Measurements from ENCODE around the gene RGPD6.
"Not testable (repeated sequence)": the region's sequence is repeated elsewhere in the genome, so short reads cannot be mapped to it uniquely, and the experiment has no call there.

The RGPD6 gene

GRCh38 chr2:110481200-110481599 is 95.8 kb downstream of the RGPD6 start:
- not testable (repeated sequence) for DNase-seq (ENCODE audit: low read depth)

DNA sequence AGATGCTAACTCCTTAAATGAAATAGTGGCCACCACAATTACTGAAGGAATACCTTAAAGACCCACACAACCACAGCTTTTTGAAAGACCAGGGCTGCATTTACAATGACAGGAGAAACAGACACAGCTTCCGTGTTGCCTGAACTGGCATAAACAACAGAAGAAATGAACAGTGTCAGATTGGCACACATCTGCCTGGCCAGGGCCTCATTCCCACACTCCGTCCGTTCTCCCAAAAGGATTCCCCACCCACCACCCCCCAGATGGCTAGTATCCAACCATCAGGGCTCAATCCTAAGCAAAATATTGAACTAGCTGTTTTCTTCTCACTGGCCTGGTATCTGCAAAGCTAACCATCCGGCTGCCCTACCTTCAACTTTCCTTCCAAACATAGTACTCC is 96.9 kb downstream of the RGPD6 start:
- not testable (repeated sequence) for DNase-seq (ENCODE audit: low read depth)

- not testable (repeated sequence) for DNase-seq (ENCODE audit: low read depth)
Observed at GRCh38 chr2:110477370-110477769, 99.7 kb downstream of the RGPD6 start.

DNA sequence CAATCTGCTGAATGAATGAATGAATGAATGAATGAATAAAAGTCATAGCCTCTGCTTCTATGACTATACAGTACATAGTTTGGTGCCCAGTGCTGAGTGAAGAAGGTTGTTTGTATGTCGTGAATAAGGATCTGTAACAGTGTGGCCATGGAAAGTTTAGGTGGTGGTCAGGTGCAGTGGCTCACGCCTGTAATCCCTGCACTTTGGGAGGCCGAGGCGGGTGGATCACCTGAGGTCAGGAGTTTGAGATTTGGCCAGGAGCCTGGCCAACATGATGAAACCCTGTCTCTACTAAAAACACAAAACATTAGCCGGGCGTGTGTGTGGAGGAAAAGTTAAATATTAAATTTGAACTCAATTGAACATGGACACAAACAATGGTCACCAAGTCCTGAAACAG is 100.1 kb downstream of the RGPD6 start:
- DNase-seq (ENCODE audit: low read depth) = not testable (repeated sequence)

- DNase-seq (ENCODE audit: low read depth) = not testable (repeated sequence)
Observed at GRCh38 chr2:110475627-110476359, 101.2 kb downstream of the RGPD6 start.

DNA sequence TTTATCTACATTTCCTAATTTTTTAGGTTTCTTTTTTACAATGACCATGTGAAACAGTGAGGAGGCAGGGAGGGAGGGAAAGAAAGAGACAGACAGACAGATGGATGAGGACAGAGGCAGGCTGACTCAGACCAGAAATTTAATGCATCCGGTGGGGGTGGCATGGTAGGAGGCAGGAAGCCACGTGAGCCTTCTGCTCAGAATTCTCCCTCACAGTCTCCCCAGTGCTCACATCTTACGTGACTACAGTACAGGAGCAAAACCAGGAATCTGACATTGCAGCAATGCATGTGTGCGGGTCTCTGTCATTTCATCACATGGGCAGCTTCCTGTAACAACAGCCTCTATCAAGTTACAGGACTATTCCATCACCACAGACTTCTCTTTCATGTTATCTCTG is 102.1 kb downstream of the RGPD6 start:
- DNase-seq (ENCODE audit: low read depth) = not testable (repeated sequence)

GRCh38 chr2:110473059-110473358 is 104.0 kb downstream of the RGPD6 start:
- not testable (repeated sequence) for DNase-seq (ENCODE audit: low read depth)

GRCh38 chr2:110472171-110473058 is 104.6 kb downstream of the RGPD6 start, which contains the start of gene LIMS4:
Gene LIMS4, minus strand, starts transcription at chr2:110472816. Its CDS starts 38 bp downstream, at chr2:110472778.
- not testable (repeated sequence) for DNase-seq (ENCODE audit: low read depth)

- DNase-seq (ENCODE audit: low read depth) = not testable (repeated sequence)
Observed at GRCh38 chr2:110468921-110469320, 108.1 kb downstream of the RGPD6 start.

DNA sequence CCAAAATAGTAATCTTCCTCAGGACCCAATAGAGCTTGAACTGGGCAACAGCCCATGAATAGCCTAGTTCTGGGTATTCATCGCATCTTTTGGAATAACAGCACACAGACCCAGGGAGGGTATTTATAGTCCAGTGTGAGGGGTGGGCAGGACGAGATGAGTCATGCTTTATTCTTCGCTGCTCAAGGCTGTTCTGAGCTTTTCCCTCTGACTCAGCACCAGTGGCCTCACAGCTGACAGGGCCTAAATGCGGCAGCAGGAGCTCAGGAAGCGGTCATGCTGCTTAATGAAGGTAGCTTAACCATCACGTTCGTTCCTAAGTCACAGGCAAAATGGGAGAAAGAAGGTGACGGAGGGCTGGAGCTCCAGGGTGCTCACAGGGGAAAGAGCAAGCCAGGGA is 111.7 kb downstream of the RGPD6 start:
- DNase-seq (ENCODE audit: low read depth) = not testable (repeated sequence)

Data from EH (cell line).